Esophagus muscularis mucosa (tissue), 4 donors: ENCODE data around the gene SPEF2. TPM values are rescaled to one million over a fixed set of nuclear protein-coding genes. Genes with fewer than 3 reads are reported as not detected.
A peak's percentile ranks its signal among the peaks of the same experiment; 100 is the strongest.

Experiments
- DNase-seq: peaks from one replicate; pipeline ENCODE4 v3.0.0-alpha.2; 2017; ENCODE audit errors: extremely low spot score
- H3K27ac ChIP-seq, 4 donors: fragments of 200-600 bp; sonication (generic); replicated peaks in 1 of 4; 1 replicate in 3 of 4; 2 replicates in 1 of 4; pipeline ENCODE4 v1.5.1; 2016 to 2019; ENCODE audit warnings: mild to moderate bottlenecking in 1 of 4
- H3K27me3 ChIP-seq, 4 donors: fragments of 200-600 bp; sonication (generic); one replicate each; pipeline versions ENCODE4 v1.5.1 to v1.6.0; 2016 to 2019
- H3K36me3 ChIP-seq, 4 donors: fragments of 200-600 bp; sonication (generic); one replicate each; pipeline ENCODE4 v1.5.1; 2016 to 2019
- H3K4me1 ChIP-seq, 4 donors: fragments of 200-600 bp; sonication (generic); one replicate each; pipeline ENCODE4 v1.5.1; 2016 to 2019
- H3K4me3 ChIP-seq, 4 donors: fragments of 200-600 bp; sonication (generic); 1 replicate in 2 of 4; 2 replicates in 2 of 4; pipeline ENCODE4 v1.5.1; 2016 to 2019; ENCODE audit warnings: mild to moderate bottlenecking in 4 of 4, moderate library complexity in 1 of 4
- H3K9me3 ChIP-seq, 4 donors: fragments of 200-600 bp; sonication (generic); 1 replicate in 3 of 4; 2 replicates in 1 of 4; pipeline ENCODE4 v1.5.1; 2016 to 2019
- EP300 ChIP-seq: sonication (generic); formaldehyde crosslinking; IDR thresholded peaks from one replicate; pipeline ENCODE4 v1.6.1; 2017; ENCODE audit warnings: antibody characterized with exemption
- POLR2A ChIP-seq: fragments of 450-650 bp; IDR thresholded peaks from one replicate; pipeline ENCODE4 v1.6.1; 2017; ENCODE audit warnings: antibody characterized with exemption, moderate library complexity, mild to moderate bottlenecking, low read depth
- POLR2AphosphoS5 ChIP-seq, 2 donors: sonication (generic); formaldehyde crosslinking; IDR thresholded peaks; one replicate each; pipeline ENCODE4 v1.6.1; 2017; ENCODE audit warnings: antibody characterized with exemption in 2 of 2
- WGBS: methylation state at CpG from one replicate; pipeline ENCODE4 v1.1.5; 2018; 5-methylcytosine and 5-hydroxymethylcytosine counted together
- intact Hi-C: fragments of 100-400 bp; cut with DNase I; formaldehyde crosslinking; loops from one replicate; pipeline ENCODE4 v1.15.1; 2023
- total RNA-seq, 4 donors: library from RNA; depleted of rRNA; stranded (reverse); fragments of >200 nt; gene quantifications; one replicate each; pipeline versions ENCODE4 v1.1.0 to v1.2.1, GENCODE V29; 2016
- TF ChIP-seq, protein P1 (sequence below), 3 experiments: fragments of 200-600 bp in 2 of 3; fragments of 450-650 bp in 1 of 3; sonication (generic) in 2 of 3; IDR thresholded peaks; one replicate each; pipeline ENCODE4 v1.5.1; 2017 to 2019; ENCODE audit warnings: antibody characterized with exemption in 3 of 3, mild to moderate bottlenecking in 2 of 3, moderate library complexity in 1 of 3

Gene SPEF2, protein sequence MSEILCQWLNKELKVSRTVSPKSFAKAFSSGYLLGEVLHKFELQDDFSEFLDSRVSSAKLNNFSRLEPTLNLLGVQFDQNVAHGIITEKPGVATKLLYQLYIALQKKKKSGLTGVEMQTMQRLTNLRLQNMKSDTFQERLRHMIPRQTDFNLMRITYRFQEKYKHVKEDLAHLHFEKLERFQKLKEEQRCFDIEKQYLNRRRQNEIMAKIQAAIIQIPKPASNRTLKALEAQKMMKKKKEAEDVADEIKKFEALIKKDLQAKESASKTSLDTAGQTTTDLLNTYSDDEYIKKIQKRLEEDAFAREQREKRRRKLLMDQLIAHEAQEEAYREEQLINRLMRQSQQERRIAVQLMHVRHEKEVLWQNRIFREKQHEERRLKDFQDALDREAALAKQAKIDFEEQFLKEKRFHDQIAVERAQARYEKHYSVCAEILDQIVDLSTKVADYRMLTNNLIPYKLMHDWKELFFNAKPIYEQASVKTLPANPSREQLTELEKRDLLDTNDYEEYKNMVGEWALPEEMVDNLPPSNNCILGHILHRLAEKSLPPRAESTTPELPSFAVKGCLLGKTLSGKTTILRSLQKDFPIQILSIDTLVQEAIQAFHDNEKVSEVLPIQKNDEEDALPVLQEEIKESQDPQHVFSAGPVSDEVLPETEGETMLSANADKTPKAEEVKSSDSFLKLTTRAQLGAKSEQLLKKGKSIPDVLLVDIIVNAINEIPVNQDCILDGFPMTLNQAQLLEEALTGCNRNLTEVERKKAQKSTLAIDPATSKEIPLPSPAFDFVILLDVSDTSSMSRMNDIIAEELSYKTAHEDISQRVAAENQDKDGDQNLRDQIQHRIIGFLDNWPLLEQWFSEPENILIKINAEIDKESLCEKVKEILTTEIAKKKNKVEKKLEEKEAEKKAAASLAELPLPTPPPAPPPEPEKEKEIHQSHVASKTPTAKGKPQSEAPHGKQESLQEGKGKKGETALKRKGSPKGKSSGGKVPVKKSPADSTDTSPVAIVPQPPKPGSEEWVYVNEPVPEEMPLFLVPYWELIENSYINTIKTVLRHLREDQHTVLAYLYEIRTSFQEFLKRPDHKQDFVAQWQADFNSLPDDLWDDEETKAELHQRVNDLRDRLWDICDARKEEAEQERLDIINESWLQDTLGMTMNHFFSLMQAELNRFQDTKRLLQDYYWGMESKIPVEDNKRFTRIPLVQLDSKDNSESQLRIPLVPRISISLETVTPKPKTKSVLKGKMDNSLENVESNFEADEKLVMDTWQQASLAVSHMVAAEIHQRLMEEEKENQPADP (N-terminal part only)
- total RNA-seq, result 1 to 10 TPM; 2.8 to 4.6 (median 3.1) TPM

DNA sequence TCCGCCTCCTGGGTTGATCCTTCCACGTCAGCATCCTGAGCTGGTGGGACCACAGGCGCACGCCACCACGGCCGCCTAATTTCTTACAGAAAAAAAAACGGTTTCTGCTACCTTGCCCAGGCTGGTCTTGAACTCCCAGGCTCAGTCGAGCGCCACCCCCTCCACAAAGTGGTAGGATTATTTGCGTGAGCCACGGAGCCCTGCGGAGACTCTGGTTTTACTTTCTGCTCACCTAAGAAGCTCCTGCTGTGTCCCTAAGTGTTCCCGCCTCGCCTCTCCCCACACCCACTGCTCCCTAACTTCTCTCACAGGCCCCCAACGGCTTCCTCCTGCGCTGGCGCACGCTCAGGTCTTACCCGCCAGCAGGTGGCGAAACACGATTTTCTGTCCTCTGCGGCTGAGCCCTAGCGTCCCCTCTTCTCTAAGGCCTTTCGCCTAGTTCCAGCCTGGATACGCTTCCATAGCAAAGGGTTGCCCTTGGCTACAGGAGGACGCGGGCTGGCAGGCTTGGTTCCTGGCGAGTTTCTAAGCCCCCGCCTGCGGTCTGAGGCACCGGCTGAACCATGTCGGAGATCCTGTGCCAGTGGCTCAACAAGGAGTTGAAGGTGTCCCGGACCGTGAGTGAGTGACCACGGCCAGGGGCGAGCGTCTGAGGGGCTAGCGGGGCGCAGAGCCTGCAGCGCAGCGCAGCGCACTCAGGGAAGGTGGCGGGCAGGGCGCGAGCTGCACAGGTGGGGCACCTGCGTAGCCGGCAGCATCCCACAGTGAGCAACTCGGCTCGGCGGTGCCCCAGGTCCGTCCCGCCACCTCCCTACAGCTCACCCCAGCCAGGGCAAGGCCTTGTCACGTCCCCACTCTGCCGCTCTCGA lies at the start of gene SPEF2:
Gene SPEF2, plus strand, starts transcription at position 429 of the 869 bp plus-strand sequence. Its CDS starts 135 bp downstream, at position 564.
- 4% methylated on average over 29 of the region's 55 CpGs for WGBS
- intact Hi-C loops, result loop anchor here (1.0 kb wide), 1 partner anchor 309 kb away; no protein-coding TSS in a partner anchor
- H3K27ac ChIP-seq, result peak within 1 kb of the TSS; percentile 16 to 41 (median 36)

DNA sequence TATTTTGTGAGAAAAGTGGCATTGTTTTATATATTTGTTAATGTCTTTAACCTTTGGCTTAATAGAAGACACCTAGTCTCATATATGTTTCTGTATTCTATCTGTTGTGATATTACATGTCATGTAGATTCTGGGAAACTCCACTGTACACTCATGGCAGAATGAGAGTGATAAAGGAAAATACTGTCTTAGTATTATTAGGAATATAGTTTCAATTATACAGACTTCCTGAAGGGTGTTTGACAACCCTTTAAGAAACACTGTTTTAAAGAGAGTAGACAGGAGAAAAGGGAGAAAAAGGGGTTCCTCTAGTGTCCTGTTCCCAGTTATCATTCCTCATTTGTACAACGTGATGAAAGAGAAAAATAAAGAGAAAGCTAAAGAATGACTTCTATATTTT lies 42.1 kb upstream of the SPEF2 start:
- H3K4me1 ChIP-seq, result no peaks in the 10 kb centered on the region
- intact Hi-C loops, result no loop called here
- H3K27ac ChIP-seq, result no peak overlapping the region
- no peaks in the 10 kb centered on the region for H3K27me3 ChIP-seq
- H3K9me3 ChIP-seq, result no peaks in the 10 kb centered on the region
- H3K36me3 ChIP-seq, result no peaks in the 10 kb centered on the region
- no peak for TF ChIP-seq POLR2AphosphoS5 (IDR thresholded peaks at IDR 0.05)
- TF ChIP-seq, protein P1, sequence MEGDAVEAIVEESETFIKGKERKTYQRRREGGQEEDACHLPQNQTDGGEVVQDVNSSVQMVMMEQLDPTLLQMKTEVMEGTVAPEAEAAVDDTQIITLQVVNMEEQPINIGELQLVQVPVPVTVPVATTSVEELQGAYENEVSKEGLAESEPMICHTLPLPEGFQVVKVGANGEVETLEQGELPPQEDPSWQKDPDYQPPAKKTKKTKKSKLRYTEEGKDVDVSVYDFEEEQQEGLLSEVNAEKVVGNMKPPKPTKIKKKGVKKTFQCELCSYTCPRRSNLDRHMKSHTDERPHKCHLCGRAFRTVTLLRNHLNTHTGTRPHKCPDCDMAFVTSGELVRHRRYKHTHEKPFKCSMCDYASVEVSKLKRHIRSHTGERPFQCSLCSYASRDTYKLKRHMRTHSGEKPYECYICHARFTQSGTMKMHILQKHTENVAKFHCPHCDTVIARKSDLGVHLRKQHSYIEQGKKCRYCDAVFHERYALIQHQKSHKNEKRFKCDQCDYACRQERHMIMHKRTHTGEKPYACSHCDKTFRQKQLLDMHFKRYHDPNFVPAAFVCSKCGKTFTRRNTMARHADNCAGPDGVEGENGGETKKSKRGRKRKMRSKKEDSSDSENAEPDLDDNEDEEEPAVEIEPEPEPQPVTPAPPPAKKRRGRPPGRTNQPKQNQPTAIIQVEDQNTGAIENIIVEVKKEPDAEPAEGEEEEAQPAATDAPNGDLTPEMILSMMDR (IDR thresholded peaks at IDR 0.05), result no peak
- no peak for TF ChIP-seq EP300
- TF ChIP-seq POLR2A, result no peak
- 56% methylated on average over 1 of the region's 1 CpG for WGBS
- DNase-seq, result no peak
- H3K4me3 ChIP-seq, result no peak overlapping the region

More for the DNA sequence above, at the start of gene SPEF2:
- peaks cover 0 to 19% (median 15%) of the 10 kb centered on the region in 4 donors for H3K4me1 ChIP-seq
- H3K4me3 ChIP-seq, result peak within 1 kb of the TSS; percentile 74 to 91 (median 84)
- peak; percentile 93 for DNase-seq
- no peaks in the 10 kb centered on the region for H3K36me3 ChIP-seq
- no peaks in the 10 kb centered on the region for H3K27me3 ChIP-seq
- H3K9me3 ChIP-seq, result no peaks in the 10 kb centered on the region
- TF ChIP-seq EP300, result no peak
- TF ChIP-seq, protein P1 (IDR thresholded peaks at IDR 0.05), result peak; percentile 63 to 77 (median 77)
- peak in 1 of 2 donors; percentile 59 for TF ChIP-seq POLR2AphosphoS5 (IDR thresholded peaks at IDR 0.05)

DNA sequence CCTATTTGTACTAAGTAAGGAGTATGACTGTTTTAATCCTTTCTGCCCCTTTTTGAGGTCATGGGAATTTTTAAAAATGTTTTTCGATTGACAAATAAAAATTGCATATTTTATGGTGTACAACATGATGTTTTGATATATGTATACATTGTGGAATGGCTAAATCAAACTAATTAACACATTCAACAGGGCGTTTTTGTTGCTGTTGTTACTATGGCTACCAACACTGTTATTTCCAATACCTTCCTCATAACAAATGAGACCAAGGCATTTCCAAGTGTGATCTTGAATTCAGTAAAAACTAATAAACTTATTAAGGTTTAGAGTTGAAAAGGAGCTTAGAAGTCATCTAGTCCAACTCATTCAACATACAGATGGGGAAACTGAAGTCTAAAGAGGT lies 30.2 kb upstream of the SPEF2 start:
- Histone ChIP-seq H3K36me3 (no peaks in the 10 kb centered on the region), H3K27me3 (no peaks in the 10 kb centered on the region), H3K9me3 (no peaks in the 10 kb centered on the region), H3K4me1 (no peaks in the 10 kb centered on the region), H3K4me3 (no peak overlapping the region), H3K27ac (no peak overlapping the region)
- intact Hi-C loops, result no loop called here
- WGBS, result 59% methylated on average over 2 of the region's 2 CpGs
- no peak for DNase-seq
- TF ChIP-seq, protein P1 (IDR thresholded peaks at IDR 0.05), result no peak
- TF ChIP-seq EP300, result no peak
- TF ChIP-seq POLR2A, result no peak
- no peak for TF ChIP-seq POLR2AphosphoS5 (IDR thresholded peaks at IDR 0.05)

DNA sequence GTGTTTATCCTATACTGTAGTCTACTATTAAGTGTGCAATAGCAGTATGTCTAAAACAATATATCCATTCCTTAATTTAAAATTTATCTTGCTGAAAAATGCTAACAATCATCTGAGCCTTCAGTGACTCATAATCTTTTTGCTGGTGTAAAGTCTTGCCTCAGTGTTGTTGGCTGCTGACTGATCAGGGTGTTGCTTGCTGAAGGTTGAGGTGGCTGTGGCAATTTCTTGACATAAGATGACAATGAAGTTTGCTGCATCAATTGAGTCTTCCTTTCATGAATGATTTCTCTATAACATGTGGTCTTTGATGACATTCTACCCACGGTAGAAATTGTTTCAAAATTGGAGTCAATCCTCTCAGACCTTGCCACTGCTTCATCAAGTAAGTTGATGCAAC lies 24.3 kb upstream of the SPEF2 start:
- WGBS, result 50% methylated on average over 1 of the region's 1 CpG
- H3K27me3 ChIP-seq, result no peaks in the 10 kb centered on the region
- no peaks in the 10 kb centered on the region for H3K9me3 ChIP-seq
- no peak for TF ChIP-seq POLR2A
- TF ChIP-seq, protein P1 (IDR thresholded peaks at IDR 0.05), result no peak
- H3K36me3 ChIP-seq, result no peaks in the 10 kb centered on the region
- H3K27ac ChIP-seq, result no peak overlapping the region
- no peaks in the 10 kb centered on the region for H3K4me1 ChIP-seq
- no peak for DNase-seq
- intact Hi-C loops, result no loop called here
- H3K4me3 ChIP-seq, result no peak overlapping the region
